Measurements from ENCODE around the gene PYGB.

- TF ChIP-seq CTCF (IDR thresholded peaks at IDR 0.05) (no peak), POLR2A (IDR thresholded peaks at IDR 0.05) (no peak)
Measured at GRCh38 chr20:25249198-25249931, 1.5 kb downstream of the PYGB start.

All from thyroid gland (tissue), 4 donors.